Aorta (tissue), 5 donors: Measurements from ENCODE around the gene MAPK8. TPM values are rescaled to one million over a fixed set of nuclear protein-coding genes. Genes with fewer than 3 reads are reported as not detected.

ENCODE experiments used
- ATAC-seq: fragments of 200-7000 bp; cut with Tn5 transposase; one replicate; pipeline ENCODE4 v1.9.1; 2022; ENCODE audit warnings: moderate library complexity; ENCODE audit not compliant: low FRiP score
- DNase-seq, 2 donors: peaks; one replicate each; pipeline ENCODE4 v3.0.0-alpha.2; 2020
- H3K27ac ChIP-seq, 2 donors: one replicate each; pipeline ENCODE4 v1.5.1; 2013; ENCODE audit warnings: low read length in 2 of 2, mild to moderate bottlenecking in 2 of 2, moderate library complexity in 2 of 2, control low read depth in 1 of 2, inconsistent platforms in 1 of 2, low read depth in 1 of 2
- H3K27me3 ChIP-seq, 2 donors: one replicate each; pipeline ENCODE4 v1.6.1; 2013; ENCODE audit warnings: control low read depth in 1 of 2, low read length in 1 of 2, mild to moderate bottlenecking in 1 of 2, moderate library complexity in 1 of 2; ENCODE audit not compliant: insufficient read depth in 2 of 2, control insufficient read depth in 1 of 2
- H3K36me3 ChIP-seq, 2 donors: one replicate each; pipeline ENCODE4 v1.6.1; 2013; ENCODE audit warnings: control low read depth in 1 of 2, low read length in 1 of 2, mild to moderate bottlenecking in 1 of 2; ENCODE audit not compliant: insufficient read depth in 2 of 2, control insufficient read depth in 1 of 2
- H3K4me1 ChIP-seq, 2 donors: one replicate each; pipeline ENCODE4 v1.6.1; 2013; ENCODE audit warnings: low read length in 2 of 2, control low read depth in 1 of 2, mild to moderate bottlenecking in 1 of 2, moderate library complexity in 1 of 2; ENCODE audit not compliant: insufficient read depth in 2 of 2, control insufficient read depth in 1 of 2
- H3K4me3 ChIP-seq, 2 donors: one replicate each; pipeline ENCODE4 v1.5.1; 2013; ENCODE audit warnings: low read length in 2 of 2, control low read depth in 1 of 2, mild to moderate bottlenecking in 1 of 2
- H3K9me3 ChIP-seq: one replicate; pipeline ENCODE4 v1.6.1; 2013; ENCODE audit warnings: mild to moderate bottlenecking, low read length; ENCODE audit not compliant: control insufficient read depth
- WGBS, 2 donors: extraction: QIAGEN DNeasy Blood & Tissue Kit; methylation state at CpG; one replicate each; pipeline ENCODE4 v1.1.7; 2013; 5-methylcytosine and 5-hydroxymethylcytosine counted together
- intact Hi-C, 2 donors: fragments of 100-400 bp; cut with DNase I; formaldehyde crosslinking; loops; one replicate each; pipeline versions ENCODE4 v1.14.2 to v1.15.0; 2022
- polyA plus RNA-seq, 2 donors: library from polyadenylated mRNA; stranded (reverse); fragments of 200-250 nt; gene quantifications; one replicate each; pipeline ENCODE4 v1.2.3, GENCODE V29; 2013
- total RNA-seq, 2 donors: library from RNA; stranded (reverse); fragmentation: NEBNext Ultra II Directional; extraction: Animal tissue kit (Norgen Biotek cat#: 25700); gene quantifications; one replicate each; pipeline ENCODE4 v1.2.1, GENCODE V29; 2021
- donor health status: healthy with polysubstance abuse.
- donor health status: Bipolar disorder and iron deficiency.
- donor health status: DM: no; HTN: no; CAD: no.
- donor health status: DM: no; HTN: no; CAD: no.
- donor health status: DM: yes; HTN: yes; CAD: no.

Gene MAPK8
- total and polyA plus RNA-seq, 4 donors = 7.8 to 38.9 (median 26.7) TPM

DNA sequence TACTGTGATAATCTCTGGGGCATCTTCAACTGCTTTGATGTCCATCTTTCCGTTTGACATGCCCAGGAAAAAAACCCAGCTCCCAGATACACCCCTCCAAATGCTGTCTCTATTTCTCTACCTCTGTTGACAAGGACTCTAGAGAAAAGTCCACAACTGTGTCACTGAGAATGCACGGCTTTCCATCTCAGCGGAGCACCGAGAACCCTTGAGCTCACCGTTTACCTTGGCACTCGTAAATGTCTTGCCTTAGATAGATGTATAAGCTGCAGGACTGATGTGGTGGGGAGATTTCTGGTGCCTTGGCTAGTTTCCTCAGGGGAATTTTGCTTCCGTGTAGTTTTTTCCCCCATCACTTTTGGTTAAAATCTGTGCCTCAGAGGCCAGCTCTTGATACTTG, 7.4 kb upstream of the MAPK8 start:
- no peak overlapping the region for H3K27ac ChIP-seq
- no peaks in the 10 kb centered on the region for H3K9me3 ChIP-seq
- H3K4me1 ChIP-seq = no peaks in the 10 kb centered on the region
- no peaks in the 10 kb centered on the region for H3K27me3 ChIP-seq
- H3K4me3 ChIP-seq = no peak overlapping the region
- no peaks in the 10 kb centered on the region for H3K36me3 ChIP-seq
- no peak for ATAC-seq
- no peak for DNase-seq
- intact Hi-C loops = no loop called here
- 21 to 24% methylated on average over 7 of the region's 7 CpGs for WGBS, 2 donors

DNA sequence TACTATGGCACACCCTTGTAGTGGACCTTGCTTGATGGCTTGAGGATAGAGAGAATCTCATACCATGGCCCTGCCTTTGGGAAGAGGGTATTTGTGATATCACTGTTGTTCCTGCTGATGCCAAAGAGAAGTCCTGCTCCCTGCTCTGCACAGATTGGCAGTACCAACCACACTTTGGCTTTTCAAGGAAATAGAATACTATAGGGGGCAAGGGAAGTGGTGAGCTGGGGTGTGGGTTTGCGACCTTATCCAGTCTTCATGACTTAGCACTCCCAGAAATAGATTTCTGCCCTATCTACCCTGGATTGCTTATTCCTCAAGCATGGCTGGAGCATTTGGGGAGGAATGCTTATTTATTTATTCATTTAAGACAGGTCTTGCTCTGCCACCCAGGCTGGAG, 6.8 kb upstream of the MAPK8 start:
- ATAC-seq = no peak

DNA sequence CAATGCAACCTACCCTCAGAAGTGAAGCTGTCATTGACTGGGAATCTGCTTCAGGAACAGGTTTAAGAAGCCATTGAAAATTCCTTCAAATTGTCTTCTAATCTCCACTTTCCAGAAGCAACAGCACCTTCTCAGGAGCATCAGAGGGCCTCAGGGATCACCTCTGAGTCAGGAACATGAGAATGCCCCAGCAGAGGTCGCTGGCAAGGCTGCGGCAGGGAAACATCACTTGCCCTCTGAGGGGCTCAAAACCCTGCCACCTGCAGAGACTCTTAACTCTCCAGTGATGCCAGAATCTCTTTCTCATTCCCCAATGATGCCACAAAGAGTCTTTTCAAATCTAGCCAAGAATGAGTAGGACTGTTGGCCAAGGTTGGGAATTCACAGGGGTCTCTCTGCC, 5.9 kb upstream of the MAPK8 start:
- H3K4me3 ChIP-seq = no peak overlapping the region
- WGBS, 2 donors = 81 to 88% methylated on average over 2 of the region's 2 CpGs
- H3K27ac ChIP-seq = no peak overlapping the region
- no peak for ATAC-seq
- intact Hi-C loops = no loop called here
- no peaks in the 10 kb centered on the region for H3K27me3 ChIP-seq
- H3K4me1 ChIP-seq = no peaks in the 10 kb centered on the region
- H3K36me3 ChIP-seq = no peaks in the 10 kb centered on the region
- H3K9me3 ChIP-seq = no peaks in the 10 kb centered on the region
- no peak for DNase-seq

More for the DNA sequence above, 6.8 kb upstream of the MAPK8 start:
- H3K4me1 ChIP-seq = no peaks in the 10 kb centered on the region
- no peak overlapping the region for H3K27ac ChIP-seq
- intact Hi-C loops = no loop called here
- no peak for DNase-seq
- no peaks in the 10 kb centered on the region for H3K36me3 ChIP-seq
- no peak overlapping the region for H3K4me3 ChIP-seq
- H3K27me3 ChIP-seq = no peaks in the 10 kb centered on the region
- WGBS, 2 donors = 50 to 97% methylated on average over 1 of the region's 1 CpG
- no peaks in the 10 kb centered on the region for H3K9me3 ChIP-seq

DNA sequence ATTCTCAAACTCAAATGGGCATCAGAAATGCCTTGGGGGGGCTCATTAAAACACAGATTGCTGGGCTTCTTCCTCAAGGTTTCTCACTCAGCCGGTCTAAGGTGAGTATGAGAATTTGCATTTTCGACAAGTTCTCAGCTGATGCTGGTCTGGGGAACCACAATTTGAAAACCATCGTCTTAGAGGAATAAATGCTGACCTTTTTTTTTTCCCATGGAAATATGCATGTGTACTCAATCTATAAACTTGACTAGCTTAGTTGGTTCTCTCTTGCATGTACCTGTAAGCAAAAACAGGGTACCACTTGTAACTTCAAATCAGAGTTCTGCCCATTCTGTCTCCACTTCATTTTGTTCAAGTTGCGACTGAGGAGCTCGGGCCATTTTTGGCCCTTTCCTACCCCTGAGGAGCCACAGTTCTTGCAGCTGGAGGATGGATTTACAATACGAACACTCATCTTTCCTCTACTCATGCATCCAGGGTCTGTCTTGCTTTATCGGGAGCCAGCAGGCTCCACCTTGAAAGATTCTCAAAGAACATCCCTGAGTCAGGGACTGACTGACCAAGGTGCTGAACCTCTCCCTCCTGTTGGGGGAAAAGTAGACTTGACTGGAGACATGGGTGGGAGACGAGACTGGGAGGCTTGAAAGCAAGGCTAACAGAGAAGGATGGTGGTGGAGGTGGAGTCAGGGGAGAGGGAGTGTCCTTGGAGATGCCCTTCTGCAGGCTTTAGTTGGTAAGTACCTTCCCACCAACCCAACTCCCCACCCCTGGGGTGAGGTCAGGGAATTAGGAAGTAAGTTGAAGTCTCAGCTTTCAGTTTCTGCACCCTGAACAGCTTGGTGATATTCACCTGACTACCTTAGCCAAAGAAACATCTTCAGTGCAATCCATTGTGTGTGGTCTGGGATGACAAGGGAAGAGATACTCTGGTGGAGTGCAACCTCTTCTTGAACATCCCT, 3.7 kb upstream of the MAPK8 start:
- 89 to 91% methylated on average over 8 of the region's 8 CpGs for WGBS, 2 donors
- intact Hi-C loops = no loop called here

DNA sequence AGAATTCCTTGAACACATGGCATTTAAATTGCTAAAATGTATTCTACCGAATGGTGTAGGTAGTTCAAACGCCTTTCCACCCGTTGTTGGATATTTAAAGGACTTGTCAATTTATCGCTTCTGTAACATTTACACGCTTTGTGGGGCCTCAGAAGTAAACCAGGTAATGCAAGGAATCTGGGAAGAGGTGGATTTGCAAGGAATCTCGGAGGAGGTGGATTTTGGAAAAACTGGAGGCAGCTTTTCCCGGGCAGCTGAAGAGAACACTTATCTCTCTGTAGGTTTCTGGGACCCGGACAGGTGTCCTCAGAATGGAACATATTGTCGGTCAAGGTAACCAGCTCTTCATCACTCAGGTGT, 592 bp upstream of the MAPK8 start:
- Histone ChIP-seq H3K27me3 (no peaks in the 10 kb centered on the region), H3K27ac (peak overlapping the region in 1 of 2 donors; percentile 16), H3K4me3 (peak overlapping the region in 1 of 2 donors; percentile 18), H3K9me3 (no peaks in the 10 kb centered on the region), H3K4me1 (no peaks in the 10 kb centered on the region), H3K36me3 (no peaks in the 10 kb centered on the region)
- 51 to 55% methylated on average over 9 of the region's 9 CpGs for WGBS, 2 donors
- no peak for ATAC-seq
- DNase-seq = no peak
- intact Hi-C loops = no loop called here

More for the DNA sequence above, 3.7 kb upstream of the MAPK8 start:
- no peaks in the 10 kb centered on the region for H3K9me3 ChIP-seq
- ATAC-seq (no peak), DNase-seq (no peak)
- no peak overlapping the region for H3K4me3 ChIP-seq
- H3K4me1 ChIP-seq = no peaks in the 10 kb centered on the region
- H3K36me3 ChIP-seq = no peaks in the 10 kb centered on the region
- H3K27me3 ChIP-seq = no peaks in the 10 kb centered on the region
- no peak overlapping the region for H3K27ac ChIP-seq

DNA sequence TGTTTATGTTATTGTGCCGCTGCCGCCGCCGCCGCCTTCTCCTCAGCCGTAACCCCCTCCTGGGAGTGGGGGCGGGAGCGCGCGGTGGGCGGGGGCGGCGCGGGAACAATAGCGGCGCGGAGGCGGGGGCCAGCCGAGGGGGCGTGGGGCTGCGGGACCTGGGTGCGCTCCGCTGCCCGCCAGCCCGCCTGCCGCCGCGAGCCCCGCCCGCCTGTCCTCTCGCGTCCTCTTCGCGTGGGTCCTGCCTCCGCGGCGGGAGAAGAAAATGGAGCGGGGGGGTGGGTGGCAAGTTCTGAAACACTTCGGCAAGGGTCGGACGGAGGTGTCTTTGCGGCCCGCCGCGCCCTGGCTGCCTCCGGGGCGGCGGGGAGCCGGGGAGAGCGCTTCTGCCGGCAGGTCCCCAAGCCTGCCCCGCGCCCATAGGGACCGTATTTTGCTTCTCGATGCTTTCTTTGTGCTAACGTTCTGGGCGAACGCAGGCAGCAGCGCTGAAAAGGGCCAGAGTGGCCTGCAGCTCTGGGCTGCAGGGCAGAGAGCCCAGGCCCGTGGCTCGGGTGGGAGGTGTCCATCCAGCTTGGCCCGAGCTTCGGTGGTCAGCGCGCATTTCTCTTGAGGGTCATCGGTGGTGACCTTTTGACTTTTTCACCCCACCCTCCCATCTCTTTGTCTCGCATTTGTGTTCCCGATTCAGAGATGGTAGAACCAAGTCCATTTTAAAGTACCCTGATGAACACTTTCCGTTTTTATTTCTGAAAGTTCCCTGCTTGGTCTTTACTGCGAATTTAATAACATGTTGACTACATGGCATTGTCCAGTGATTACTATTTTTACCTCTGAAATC, 613 bp downstream of the MAPK8 start:
- H3K27ac ChIP-seq = peak overlapping the region in 1 of 2 donors; percentile 66
- H3K4me3 ChIP-seq = peak overlapping the region; percentile 75 to 81
- WGBS, 2 donors = 0 to 1% methylated on average over 41 to 70 of the region's 70 CpGs
- DNase-seq = peak; percentile 71 to 89
- intact Hi-C loops = no loop called here
- no peaks in the 10 kb centered on the region for H3K36me3 ChIP-seq
- no peaks in the 10 kb centered on the region for H3K27me3 ChIP-seq
- peak; percentile 74 for ATAC-seq
- no peaks in the 10 kb centered on the region for H3K9me3 ChIP-seq
- no peaks in the 10 kb centered on the region for H3K4me1 ChIP-seq

DNA sequence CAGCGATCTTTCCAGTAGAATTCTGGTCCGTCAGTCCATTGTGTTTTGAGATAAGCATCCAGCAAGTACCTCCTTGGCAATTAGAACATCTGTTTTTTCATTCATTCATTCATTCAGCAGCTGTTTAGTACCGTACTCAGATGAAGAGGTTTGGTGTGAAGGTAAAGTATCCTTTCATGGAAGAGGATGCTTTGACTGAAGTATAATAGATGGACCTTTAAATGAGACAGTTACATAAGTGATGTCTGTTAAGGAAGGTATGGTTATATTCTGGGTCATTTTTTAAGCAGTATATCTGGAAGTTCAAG, 1.2 kb downstream of the MAPK8 start:
- intact Hi-C loops = no loop called here
- peak overlapping the region in 1 of 2 donors; percentile 81 for H3K4me3 ChIP-seq
- H3K27ac ChIP-seq = no peak overlapping the region
- no peaks in the 10 kb centered on the region for H3K27me3 ChIP-seq
- WGBS, 2 donors = 5 to 6% methylated on average over 3 of the region's 3 CpGs
- DNase-seq (no peak), ATAC-seq (no peak)
- no peaks in the 10 kb centered on the region for H3K4me1 ChIP-seq
- H3K9me3 ChIP-seq = no peaks in the 10 kb centered on the region
- no peaks in the 10 kb centered on the region for H3K36me3 ChIP-seq

DNA sequence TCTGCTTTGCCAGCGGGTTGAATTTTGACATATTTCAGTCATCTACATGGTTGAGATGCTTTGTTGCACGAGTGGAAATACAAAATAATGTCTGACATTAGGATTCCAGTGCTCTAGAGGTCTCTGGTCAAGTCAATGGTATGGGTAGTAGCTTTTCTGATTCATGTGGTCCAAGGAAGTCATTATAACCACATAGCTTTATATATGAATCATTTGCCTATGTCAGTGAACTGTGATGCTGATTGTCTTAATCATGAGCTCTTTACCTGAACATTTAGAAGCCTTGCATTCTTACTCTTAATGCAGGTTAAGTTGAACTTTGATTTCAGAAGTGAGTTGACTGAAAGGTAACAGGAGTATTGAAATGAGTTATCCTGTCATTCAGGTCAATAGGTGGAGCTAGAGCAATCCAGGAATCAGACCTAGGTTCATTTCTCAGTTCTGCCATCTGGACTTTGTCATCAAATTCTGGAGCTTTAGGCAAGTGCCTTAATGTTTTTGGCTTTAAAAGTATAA, 3.3 kb downstream of the MAPK8 start:
- Histone ChIP-seq H3K27ac (no peak overlapping the region), H3K36me3 (no peaks in the 10 kb centered on the region), H3K4me3 (no peak overlapping the region), H3K4me1 (no peaks in the 10 kb centered on the region), H3K27me3 (no peaks in the 10 kb centered on the region), H3K9me3 (no peaks in the 10 kb centered on the region)
- no peak for ATAC-seq
- 81 to 83% methylated on average over 2 of the region's 2 CpGs for WGBS, 2 donors
- intact Hi-C loops = no loop called here
- no peak for DNase-seq
